ENCODE measurements around the gene UNCX. TPM values are rescaled to one million over a fixed set of nuclear protein-coding genes. Genes with fewer than 3 reads are reported as not detected.

Gene UNCX
- total and polyA plus RNA-seq, 2 experiments from 2014 or later = not detected

DNA sequence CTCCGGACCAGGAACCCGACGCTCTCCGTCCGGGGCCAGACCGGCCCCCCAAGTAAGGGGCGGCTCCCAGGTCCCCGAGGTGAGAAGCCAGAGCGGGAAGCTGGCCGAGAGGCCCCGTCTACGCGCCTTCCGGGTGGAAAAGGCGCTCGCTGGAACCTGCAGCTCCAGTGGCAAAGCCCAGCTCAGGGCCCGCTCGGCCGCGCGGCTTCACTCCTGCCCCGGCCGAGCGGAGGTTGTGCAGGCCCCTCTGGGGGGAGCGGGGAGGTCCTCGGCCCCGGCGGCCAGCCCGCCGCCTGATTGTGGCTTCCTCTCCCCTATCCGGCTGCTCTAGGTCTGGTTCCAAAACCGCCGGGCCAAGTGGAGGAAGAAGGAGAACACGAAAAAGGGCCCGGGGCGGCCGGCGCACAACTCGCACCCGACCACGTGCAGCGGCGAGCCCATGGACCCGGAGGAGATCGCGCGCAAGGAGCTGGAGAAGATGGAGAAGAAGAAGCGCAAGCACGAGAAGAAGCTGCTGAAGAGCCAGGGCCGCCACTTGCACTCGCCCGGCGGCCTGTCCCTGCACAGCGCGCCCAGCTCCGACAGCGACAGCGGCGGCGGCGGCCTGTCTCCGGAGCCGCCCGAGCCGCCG, 2.9 kb downstream of the UNCX start:
- H2AFZ ChIP-seq = no peak overlapping the region
- no peaks in the 10 kb centered on the region for H3K9me3 ChIP-seq (ENCODE audit: low read depth)
- H3K4me2 ChIP-seq = no peak overlapping the region
- H3K27ac ChIP-seq = no peak overlapping the region
- H3K4me3 ChIP-seq = no peak overlapping the region
- H3K27me3 ChIP-seq = peaks cover 89% of the 10 kb centered on the region
- no peaks in the 10 kb centered on the region for H3K79me2 ChIP-seq
- no peaks in the 10 kb centered on the region for H3K36me3 ChIP-seq (replicated peaks; ENCODE audit: insufficient read depth, low read depth)
- no peaks in the 10 kb centered on the region for H3K4me1 ChIP-seq (ENCODE audit: insufficient read depth)
- H3K9me2 ChIP-seq (replicated peaks; ENCODE audit: insufficient read depth) = no peaks in the 10 kb centered on the region
- DNase-seq (ENCODE audit: low spot score) = no peak
- no peaks in the 10 kb centered on the region for H4K20me1 ChIP-seq (ENCODE audit: insufficient read depth, poor library complexity, severe bottlenecking)
- TF ChIP-seq, protein P1, sequence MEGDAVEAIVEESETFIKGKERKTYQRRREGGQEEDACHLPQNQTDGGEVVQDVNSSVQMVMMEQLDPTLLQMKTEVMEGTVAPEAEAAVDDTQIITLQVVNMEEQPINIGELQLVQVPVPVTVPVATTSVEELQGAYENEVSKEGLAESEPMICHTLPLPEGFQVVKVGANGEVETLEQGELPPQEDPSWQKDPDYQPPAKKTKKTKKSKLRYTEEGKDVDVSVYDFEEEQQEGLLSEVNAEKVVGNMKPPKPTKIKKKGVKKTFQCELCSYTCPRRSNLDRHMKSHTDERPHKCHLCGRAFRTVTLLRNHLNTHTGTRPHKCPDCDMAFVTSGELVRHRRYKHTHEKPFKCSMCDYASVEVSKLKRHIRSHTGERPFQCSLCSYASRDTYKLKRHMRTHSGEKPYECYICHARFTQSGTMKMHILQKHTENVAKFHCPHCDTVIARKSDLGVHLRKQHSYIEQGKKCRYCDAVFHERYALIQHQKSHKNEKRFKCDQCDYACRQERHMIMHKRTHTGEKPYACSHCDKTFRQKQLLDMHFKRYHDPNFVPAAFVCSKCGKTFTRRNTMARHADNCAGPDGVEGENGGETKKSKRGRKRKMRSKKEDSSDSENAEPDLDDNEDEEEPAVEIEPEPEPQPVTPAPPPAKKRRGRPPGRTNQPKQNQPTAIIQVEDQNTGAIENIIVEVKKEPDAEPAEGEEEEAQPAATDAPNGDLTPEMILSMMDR (IDR thresholded peaks at IDR 0.05; ENCODE audit: poor library complexity) = no peak
- TF ChIP-seq EZH2 (IDR thresholded peaks at IDR 0.05; ENCODE audit: borderline replicate concordance) (peak; percentile 99), EZH2phosphoT487 (IDR thresholded peaks at IDR 0.05; ENCODE audit: low read depth, severe bottlenecking, unreplicated experiment) (peak; percentile 94)
- under 1% methylated on average over 40 of the region's 66 CpGs for WGBS (ENCODE audit: low lambda C conversion rate, missing lambda C conversion rate)

- Histone ChIP-seq H3K4me1 (ENCODE audit: insufficient read depth) (no peaks in the 10 kb centered on the region), H3K27ac (no peak overlapping the region), H2AFZ (no peak overlapping the region), H3K36me3 (replicated peaks; ENCODE audit: insufficient read depth, low read depth) (no peaks in the 10 kb centered on the region), H3K4me2 (no peak overlapping the region), H3K79me2 (no peaks in the 10 kb centered on the region), H3K4me3 (no peak overlapping the region), H3K9me2 (replicated peaks; ENCODE audit: insufficient read depth) (no peaks in the 10 kb centered on the region), H3K27me3 (peaks cover 89% of the 10 kb centered on the region), H4K20me1 (ENCODE audit: insufficient read depth, poor library complexity, severe bottlenecking) (no peaks in the 10 kb centered on the region), H3K9me3 (ENCODE audit: low read depth) (no peaks in the 10 kb centered on the region)
- WGBS (ENCODE audit: low lambda C conversion rate, missing lambda C conversion rate) = under 1% methylated on average over 45 of the region's 87 CpGs
- DNase-seq (ENCODE audit: low spot score) = no peak
- TF ChIP-seq EZH2 (IDR thresholded peaks at IDR 0.05; ENCODE audit: borderline replicate concordance) (no peak), EZH2phosphoT487 (IDR thresholded peaks at IDR 0.05; ENCODE audit: low read depth, severe bottlenecking, unreplicated experiment) (no peak)
- TF ChIP-seq, protein P1 (IDR thresholded peaks at IDR 0.05; ENCODE audit: poor library complexity) = no peak
Observed at GRCh38 chr7:1236132-1236661, 3.5 kb downstream of the UNCX start.

- Histone ChIP-seq H3K4me1 (ENCODE audit: insufficient read depth) (no peaks in the 10 kb centered on the region), H4K20me1 (ENCODE audit: insufficient read depth, poor library complexity, severe bottlenecking) (no peaks in the 10 kb centered on the region), H3K79me2 (no peaks in the 10 kb centered on the region), H3K4me3 (no peak overlapping the region), H3K27me3 (peaks cover 89% of the 10 kb centered on the region), H2AFZ (peak overlapping the region; percentile 35), H3K27ac (no peak overlapping the region), H3K9me3 (ENCODE audit: low read depth) (no peaks in the 10 kb centered on the region), H3K4me2 (no peak overlapping the region), H3K9me2 (replicated peaks; ENCODE audit: insufficient read depth) (no peaks in the 10 kb centered on the region), H3K36me3 (replicated peaks; ENCODE audit: insufficient read depth, low read depth) (no peaks in the 10 kb centered on the region)
- TF ChIP-seq, protein P1 (IDR thresholded peaks at IDR 0.05; ENCODE audit: poor library complexity) = no peak
- peak; percentile 98 for TF ChIP-seq EZH2 (IDR thresholded peaks at IDR 0.05; ENCODE audit: borderline replicate concordance)
- peak; percentile 98 for TF ChIP-seq EZH2phosphoT487 (IDR thresholded peaks at IDR 0.05; ENCODE audit: low read depth, severe bottlenecking, unreplicated experiment)
- DNase-seq (ENCODE audit: low spot score) = no peak
- WGBS (ENCODE audit: low lambda C conversion rate, missing lambda C conversion rate) = 3% methylated on average over 34 of the region's 83 CpGs
Observed at GRCh38 chr7:1236831-1237701, 4.4 kb downstream of the UNCX start.

All from hepatocyte (in vitro differentiated cells).